ENCODE results near the gene GGA1. TPM values are rescaled to one million over a fixed set of nuclear protein-coding genes. Genes with fewer than 3 reads are reported as not detected.
A peak's percentile ranks its signal among the peaks of the same experiment; 100 is the strongest.

The GGA1 gene
- total and polyA plus RNA-seq, 2 of the 4 experiments (the other 2 are of a cell fraction), result 17.2 to 48.5 TPM

DNA sequence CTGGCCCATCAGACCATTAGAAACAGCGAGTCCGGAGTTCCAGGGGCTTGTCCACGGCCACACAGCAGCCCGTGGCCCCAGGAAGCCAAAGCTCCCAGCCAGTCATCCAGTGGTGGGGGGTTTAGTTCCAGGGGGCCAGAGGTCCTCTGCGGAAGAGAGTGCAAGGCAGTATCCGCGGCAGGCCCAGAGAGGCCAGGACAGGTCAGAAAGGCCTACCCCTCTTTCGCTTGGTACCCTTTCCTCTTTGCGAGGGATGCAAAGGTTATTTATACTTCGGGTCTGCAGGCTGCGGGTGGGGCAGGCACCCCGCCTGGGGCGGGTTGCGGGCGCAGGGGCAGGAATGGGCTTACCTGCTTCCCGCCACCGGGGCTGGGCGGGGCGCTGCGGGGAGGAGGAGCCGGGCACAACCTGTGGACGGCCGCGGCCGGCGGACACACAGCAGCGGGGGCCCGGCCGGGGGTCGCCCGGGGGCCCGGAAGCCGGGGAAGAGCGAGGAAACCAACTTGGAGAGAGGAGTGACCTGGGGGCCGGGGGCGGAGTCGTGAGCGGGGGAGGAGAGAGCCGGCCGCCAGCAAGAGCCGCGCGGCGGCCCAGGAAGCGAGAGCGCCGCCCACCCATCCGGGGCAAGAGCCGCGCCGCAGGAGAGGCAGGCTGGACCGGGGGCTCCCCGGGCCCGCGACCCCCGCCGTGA lies 30.6 kb downstream of the GGA1 start, which contains the start of gene SH3BP1:
Gene SH3BP1, plus strand, starts transcription at position 600 of the 691 bp plus-strand sequence. CDS start 119 bp downstream, outside the sequence.
- peak within 1 kb of the TSS; percentile 95 for H3K4ac ChIP-seq (ENCODE audit: low read depth, low read length)
- peak within 1 kb of the TSS; percentile 66 for H3K27ac ChIP-seq (ENCODE audit: insufficient read depth, low read length)
- peak within 1 kb of the TSS; percentile 87 for H3K9ac ChIP-seq (ENCODE audit: low read depth, low read length)

More for the DNA sequence above, 30.6 kb downstream of the GGA1 start, which contains the start of gene SH3BP1:
- Histone ChIP-seq H3K27me3 (ENCODE audit: control insufficient read depth, insufficient read depth, low read length) (no peaks in the 10 kb centered on the region), H3K18ac (ENCODE audit: low read depth, low read length) (peak within 1 kb of the TSS; percentile 95), H2BK20ac (ENCODE audit: low read depth, low read length) (peak within 1 kb of the TSS; percentile 6; the same call in 1 of the 2 replicates), H2BK15ac (ENCODE audit: low read depth, low read length) (peak within 1 kb of the TSS; percentile 4; the same call in 1 of the 3 replicates), H3K23ac (ENCODE audit: low read depth, low read length) (peak within 1 kb of the TSS; percentile 99), H2BK120ac (ENCODE audit: low read depth, low read length) (peak within 1 kb of the TSS; percentile 79), H2AK5ac (ENCODE audit: low read depth, low read length) (peak within 1 kb of the TSS; percentile 97), H4K8ac (ENCODE audit: low read depth in 2 of 2, low read length in 2 of 2) (peak within 1 kb of the TSS; percentile 71 to 91; a peak in 3 of 4 replicates), H3K36me3 (ENCODE audit: control insufficient read depth, insufficient read depth, low read length) (peaks cover 12% of the 10 kb centered on the region; the same call in 1 of the 2 replicates), H4K5ac (ENCODE audit: low read depth, low read length) (peak within 1 kb of the TSS; percentile 81), H4K91ac (ENCODE audit: insufficient read depth, low read depth, low read length) (peak within 1 kb of the TSS; percentile 92), H3K4me3 (ENCODE audit: insufficient read depth, low read depth, low read length) (peak within 1 kb of the TSS; percentile 95), H4K20me1 (ENCODE audit: insufficient read depth, low read length) (peaks cover 9% of the 10 kb centered on the region), H2BK5ac (ENCODE audit: low read depth, low read length, poor library complexity, severe bottlenecking) (peak within 1 kb of the TSS; percentile 75), H3K79me1 (ENCODE audit: low read depth in 1 of 2, low read length in 2 of 2) (peaks cover 0 to 79% of the 10 kb centered on the region in 2 experiments; a peak in 3 of 4 replicates), H3K4me1 (ENCODE audit: control insufficient read depth, insufficient read depth, low read length) (peaks cover 37% of the 10 kb centered on the region), H2AFZ (replicated peaks; ENCODE audit: low read length, poor library complexity) (peak within 1 kb of the TSS; percentile 81), H3K4me2 (ENCODE audit: low read depth, low read length) (peak within 1 kb of the TSS; percentile 99), H3K14ac (replicated peaks; ENCODE audit: low read depth, low read length) (peak within 1 kb of the TSS; percentile 90), H3K9me3 (ENCODE audit: control insufficient read depth, insufficient read depth, low read length) (no peaks in the 10 kb centered on the region), H2AK9ac (replicated peaks; ENCODE audit: low read depth, low read length, poor library complexity) (peak within 1 kb of the TSS; percentile 99), H3K56ac (ENCODE audit: extremely low read depth, insufficient read depth, low read length) (no peak within 1 kb of the TSS), H3K9me1 (ENCODE audit: insufficient read depth, low read length) (peaks cover 11% of the 10 kb centered on the region)
- DNase-seq (no peak), ATAC-seq (ENCODE audit: low read depth) (peak; percentile 61)
- BruUV-seq (replicated peaks), result no TSS peak
- ChIA-PET POLR2A (ENCODE audit: unreplicated experiment) (interaction anchor here (0.7 to 1.4 kb wide), 2 partner anchors 38 to 42 kb away, joined by 6 to 15 read pairs; no protein-coding TSS in a partner anchor), CTCF (no interaction called here)
- in situ Hi-C loops (cut with MboI; ENCODE audit: low sequenced_read_pairs), result no loop called here
- TF ChIP-seq, protein P1, sequence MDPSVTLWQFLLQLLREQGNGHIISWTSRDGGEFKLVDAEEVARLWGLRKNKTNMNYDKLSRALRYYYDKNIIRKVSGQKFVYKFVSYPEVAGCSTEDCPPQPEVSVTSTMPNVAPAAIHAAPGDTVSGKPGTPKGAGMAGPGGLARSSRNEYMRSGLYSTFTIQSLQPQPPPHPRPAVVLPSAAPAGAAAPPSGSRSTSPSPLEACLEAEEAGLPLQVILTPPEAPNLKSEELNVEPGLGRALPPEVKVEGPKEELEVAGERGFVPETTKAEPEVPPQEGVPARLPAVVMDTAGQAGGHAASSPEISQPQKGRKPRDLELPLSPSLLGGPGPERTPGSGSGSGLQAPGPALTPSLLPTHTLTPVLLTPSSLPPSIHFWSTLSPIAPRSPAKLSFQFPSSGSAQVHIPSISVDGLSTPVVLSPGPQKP (IDR thresholded peaks at IDR 0.05; ENCODE audit: borderline replicate concordance, low read depth, low read length), result no peak
- TF ChIP-seq, protein P2, sequence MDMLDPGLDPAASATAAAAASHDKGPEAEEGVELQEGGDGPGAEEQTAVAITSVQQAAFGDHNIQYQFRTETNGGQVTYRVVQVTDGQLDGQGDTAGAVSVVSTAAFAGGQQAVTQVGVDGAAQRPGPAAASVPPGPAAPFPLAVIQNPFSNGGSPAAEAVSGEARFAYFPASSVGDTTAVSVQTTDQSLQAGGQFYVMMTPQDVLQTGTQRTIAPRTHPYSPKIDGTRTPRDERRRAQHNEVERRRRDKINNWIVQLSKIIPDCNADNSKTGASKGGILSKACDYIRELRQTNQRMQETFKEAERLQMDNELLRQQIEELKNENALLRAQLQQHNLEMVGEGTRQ (IDR thresholded peaks at IDR 0.05; ENCODE audit: low read depth, low read length), result no peak
- TF ChIP-seq, protein P3, sequence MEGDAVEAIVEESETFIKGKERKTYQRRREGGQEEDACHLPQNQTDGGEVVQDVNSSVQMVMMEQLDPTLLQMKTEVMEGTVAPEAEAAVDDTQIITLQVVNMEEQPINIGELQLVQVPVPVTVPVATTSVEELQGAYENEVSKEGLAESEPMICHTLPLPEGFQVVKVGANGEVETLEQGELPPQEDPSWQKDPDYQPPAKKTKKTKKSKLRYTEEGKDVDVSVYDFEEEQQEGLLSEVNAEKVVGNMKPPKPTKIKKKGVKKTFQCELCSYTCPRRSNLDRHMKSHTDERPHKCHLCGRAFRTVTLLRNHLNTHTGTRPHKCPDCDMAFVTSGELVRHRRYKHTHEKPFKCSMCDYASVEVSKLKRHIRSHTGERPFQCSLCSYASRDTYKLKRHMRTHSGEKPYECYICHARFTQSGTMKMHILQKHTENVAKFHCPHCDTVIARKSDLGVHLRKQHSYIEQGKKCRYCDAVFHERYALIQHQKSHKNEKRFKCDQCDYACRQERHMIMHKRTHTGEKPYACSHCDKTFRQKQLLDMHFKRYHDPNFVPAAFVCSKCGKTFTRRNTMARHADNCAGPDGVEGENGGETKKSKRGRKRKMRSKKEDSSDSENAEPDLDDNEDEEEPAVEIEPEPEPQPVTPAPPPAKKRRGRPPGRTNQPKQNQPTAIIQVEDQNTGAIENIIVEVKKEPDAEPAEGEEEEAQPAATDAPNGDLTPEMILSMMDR (conservative IDR thresholded peaks at IDR 0.05; ENCODE audit: low read depth, low read length), result no peak
- peak; percentile 51; the same call in 1 of the 2 replicates for TF ChIP-seq MAZ (IDR thresholded peaks at IDR 0.05; ENCODE audit: borderline replicate concordance, low read depth, low read length)
- intact Hi-C loops (cut with micrococcal nuclease), result no loop called here
- 5% methylated on average over 27 of the region's 57 CpGs; no CpG with 5 or more reads in 1 of the 2 experiments for WGBS, 2 experiments (ENCODE audit: extremely low coverage in 2 of 2, insufficient read length in 1 of 2)
- dilution Hi-C loops (cut with HindIII; ENCODE audit: low sequenced_read_pairs, unreplicated experiment), result no loop called here

Measured in IMR-90 (cell line).